ENCODE measurements around the gene PHLPP1. TPM values are rescaled to one million over a fixed set of nuclear protein-coding genes. Genes with fewer than 3 reads are reported as not detected.

The PHLPP1 gene
- total RNA-seq, 4 donors from 2014 or later, result 5.5 to 9.7 (median 8.0) TPM

DNA sequence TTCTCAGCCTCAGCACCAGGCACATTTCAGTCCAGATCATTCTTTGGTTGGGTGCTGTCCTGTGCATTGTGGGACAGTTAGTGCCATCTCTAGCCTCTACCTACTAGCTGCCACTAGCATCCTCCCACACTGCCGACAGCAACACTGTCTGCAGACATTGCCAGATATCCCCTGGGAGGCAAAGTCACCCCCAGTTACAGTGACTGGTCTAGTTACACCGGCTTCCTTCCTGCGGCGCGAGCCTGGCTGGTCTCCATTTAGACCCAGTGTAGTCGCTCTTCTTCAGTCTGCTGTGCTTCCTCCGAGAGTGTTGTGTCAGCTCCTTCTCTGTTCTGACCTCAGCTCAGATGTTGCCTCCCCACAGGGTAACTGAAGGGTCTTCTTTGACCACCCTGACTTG is 283.1 kb downstream of the PHLPP1 start:
- H3K36me3 ChIP-seq, result no peaks in the 10 kb centered on the region
- H3K27ac ChIP-seq, result no peak overlapping the region
- peaks cover 0 to 13% of the 10 kb centered on the region in 2 donors for H3K4me1 ChIP-seq
- intact Hi-C loops (cut with DNase I; ENCODE audit: low total_unique reads), result no loop called here
- no peaks in the 10 kb centered on the region for H3K9me3 ChIP-seq
- DNase-seq (no peak), ATAC-seq (no peak)
- in situ Hi-C loops (cut with MboI; ENCODE audit: low sequenced_read_pairs in 4 of 4), result loop anchor here (25.0 kb wide), 3 partner anchors 286 to 811 kb away; partner anchors contain the start of genes PHLPP1 (in 2 of the 4), PIGN (in 1 of the 4) and RELCH (in 1 of the 4)
- H3K4me3 ChIP-seq, result no peak overlapping the region
- H3K27me3 ChIP-seq, result no peaks in the 10 kb centered on the region
- TF ChIP-seq POLR2A (IDR thresholded peaks at IDR 0.05), result no peak
- TF ChIP-seq, protein P1, sequence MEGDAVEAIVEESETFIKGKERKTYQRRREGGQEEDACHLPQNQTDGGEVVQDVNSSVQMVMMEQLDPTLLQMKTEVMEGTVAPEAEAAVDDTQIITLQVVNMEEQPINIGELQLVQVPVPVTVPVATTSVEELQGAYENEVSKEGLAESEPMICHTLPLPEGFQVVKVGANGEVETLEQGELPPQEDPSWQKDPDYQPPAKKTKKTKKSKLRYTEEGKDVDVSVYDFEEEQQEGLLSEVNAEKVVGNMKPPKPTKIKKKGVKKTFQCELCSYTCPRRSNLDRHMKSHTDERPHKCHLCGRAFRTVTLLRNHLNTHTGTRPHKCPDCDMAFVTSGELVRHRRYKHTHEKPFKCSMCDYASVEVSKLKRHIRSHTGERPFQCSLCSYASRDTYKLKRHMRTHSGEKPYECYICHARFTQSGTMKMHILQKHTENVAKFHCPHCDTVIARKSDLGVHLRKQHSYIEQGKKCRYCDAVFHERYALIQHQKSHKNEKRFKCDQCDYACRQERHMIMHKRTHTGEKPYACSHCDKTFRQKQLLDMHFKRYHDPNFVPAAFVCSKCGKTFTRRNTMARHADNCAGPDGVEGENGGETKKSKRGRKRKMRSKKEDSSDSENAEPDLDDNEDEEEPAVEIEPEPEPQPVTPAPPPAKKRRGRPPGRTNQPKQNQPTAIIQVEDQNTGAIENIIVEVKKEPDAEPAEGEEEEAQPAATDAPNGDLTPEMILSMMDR (IDR thresholded peaks at IDR 0.05 in 4 of 5, conservative IDR thresholded peaks at IDR 0.05 in 1 of 5), result no peak

DNA sequence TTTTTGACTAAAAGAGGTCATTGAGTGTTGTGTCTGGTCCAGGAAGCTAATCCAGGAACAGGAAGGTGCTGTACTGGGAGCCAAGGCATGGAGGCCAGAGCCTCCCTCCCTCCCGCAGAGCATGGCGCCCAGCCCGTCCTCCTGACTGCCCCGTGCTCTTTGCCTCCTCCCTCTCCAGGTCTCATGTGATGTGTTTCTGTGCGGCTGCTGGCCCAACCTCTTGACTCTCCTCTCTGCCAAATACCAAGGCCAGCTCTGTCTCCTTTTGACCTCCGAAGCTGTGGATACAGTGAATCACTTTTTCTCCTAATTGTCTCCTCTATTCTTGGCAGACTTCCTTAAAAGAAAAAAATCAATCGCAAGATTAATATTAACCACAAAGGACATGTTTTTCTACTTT is 284.1 kb downstream of the PHLPP1 start:
- Histone ChIP-seq H3K27ac (peak overlapping the region in 1 of 4 donors; percentile 55), H3K4me3 (no peak overlapping the region), H3K36me3 (no peaks in the 10 kb centered on the region), H3K9me3 (no peaks in the 10 kb centered on the region), H3K4me1 (peaks cover 0 to 13% of the 10 kb centered on the region in 2 donors), H3K27me3 (no peaks in the 10 kb centered on the region)
- ATAC-seq, result peak; percentile 72 to 90
- intact Hi-C loops (cut with DNase I; ENCODE audit: low total_unique reads) (no loop called here), in situ Hi-C loops (cut with MboI; ENCODE audit: low sequenced_read_pairs in 4 of 4) (loop anchor here (25.0 kb wide), 3 partner anchors 287 to 812 kb away; partner anchors contain the start of genes PHLPP1 (in 2 of the 4), PIGN (in 1 of the 4) and RELCH (in 1 of the 4))
- DNase-seq, result peak; percentile 62 to 67
- TF ChIP-seq POLR2A (IDR thresholded peaks at IDR 0.05), result no peak
- TF ChIP-seq, protein P1 (IDR thresholded peaks at IDR 0.05 in 4 of 5, conservative IDR thresholded peaks at IDR 0.05 in 1 of 5), result no peak

DNA sequence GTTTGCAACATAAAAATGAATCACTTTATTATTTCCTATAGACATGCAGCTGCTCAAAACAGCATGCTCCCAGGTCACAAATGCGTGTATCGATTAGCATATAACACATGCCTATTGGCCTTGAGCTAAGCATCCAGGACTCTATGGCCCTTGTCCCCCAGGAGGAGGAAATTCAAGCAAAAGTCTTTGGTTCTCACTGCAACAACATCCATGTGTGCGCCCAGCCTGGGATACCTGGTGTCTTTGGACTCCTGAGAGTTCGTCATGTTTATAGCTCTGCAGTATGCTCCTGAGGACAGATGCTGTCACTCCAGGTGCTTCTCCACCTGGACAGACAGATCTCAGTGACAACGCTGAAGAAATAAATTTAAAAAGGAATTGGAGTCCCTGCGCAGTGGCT is 284.6 kb downstream of the PHLPP1 start:
- no peaks in the 10 kb centered on the region for H3K27me3 ChIP-seq
- peaks cover 0 to 13% of the 10 kb centered on the region in 2 donors for H3K4me1 ChIP-seq
- H3K4me3 ChIP-seq, result no peak overlapping the region
- DNase-seq (no peak), ATAC-seq (no peak)
- TF ChIP-seq, protein P1 (IDR thresholded peaks at IDR 0.05 in 4 of 5, conservative IDR thresholded peaks at IDR 0.05 in 1 of 5), result no peak
- no peak for TF ChIP-seq POLR2A (IDR thresholded peaks at IDR 0.05)
- H3K9me3 ChIP-seq, result no peaks in the 10 kb centered on the region
- H3K27ac ChIP-seq, result no peak overlapping the region
- intact Hi-C loops (cut with DNase I; ENCODE audit: low total_unique reads) (no loop called here), in situ Hi-C loops (cut with MboI; ENCODE audit: low sequenced_read_pairs in 4 of 4) (loop anchor here (25.0 kb wide), 3 partner anchors 288 to 813 kb away; partner anchors contain the start of genes PHLPP1 (in 2 of the 4), PIGN (in 1 of the 4) and RELCH (in 1 of the 4))
- H3K36me3 ChIP-seq, result no peaks in the 10 kb centered on the region

DNA sequence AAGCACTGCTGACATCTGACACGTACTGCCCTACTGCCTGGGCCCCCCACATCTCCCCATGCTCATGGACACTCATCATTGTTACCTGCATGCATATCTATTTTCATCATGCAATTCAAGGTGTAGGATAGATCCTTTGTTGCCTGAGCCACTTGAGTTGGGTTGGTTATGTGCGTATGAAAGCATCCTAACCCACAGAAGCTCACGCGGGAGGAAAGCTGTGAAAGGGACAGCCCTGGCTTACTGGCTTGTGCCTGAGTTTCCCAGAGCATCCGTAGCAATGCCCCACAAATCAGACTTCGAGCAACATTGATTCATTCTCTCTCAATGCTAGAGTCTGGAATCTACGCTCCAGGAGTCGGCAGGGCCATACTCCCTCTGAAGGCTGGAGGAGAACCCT is 285.5 kb downstream of the PHLPP1 start:
- H3K9me3 ChIP-seq, result no peaks in the 10 kb centered on the region
- intact Hi-C loops (cut with DNase I; ENCODE audit: low total_unique reads) (no loop called here), in situ Hi-C loops (cut with MboI; ENCODE audit: low sequenced_read_pairs in 4 of 4) (no loop called here)
- no peaks in the 10 kb centered on the region for H3K27me3 ChIP-seq
- TF ChIP-seq POLR2A (IDR thresholded peaks at IDR 0.05), result no peak
- TF ChIP-seq, protein P1 (IDR thresholded peaks at IDR 0.05 in 4 of 5, conservative IDR thresholded peaks at IDR 0.05 in 1 of 5), result no peak
- no peaks in the 10 kb centered on the region for H3K36me3 ChIP-seq
- no peak overlapping the region for H3K27ac ChIP-seq
- no peak for DNase-seq
- peaks cover 0 to 13% of the 10 kb centered on the region in 2 donors for H3K4me1 ChIP-seq
- ATAC-seq, result no peak
- H3K4me3 ChIP-seq, result no peak overlapping the region

DNA sequence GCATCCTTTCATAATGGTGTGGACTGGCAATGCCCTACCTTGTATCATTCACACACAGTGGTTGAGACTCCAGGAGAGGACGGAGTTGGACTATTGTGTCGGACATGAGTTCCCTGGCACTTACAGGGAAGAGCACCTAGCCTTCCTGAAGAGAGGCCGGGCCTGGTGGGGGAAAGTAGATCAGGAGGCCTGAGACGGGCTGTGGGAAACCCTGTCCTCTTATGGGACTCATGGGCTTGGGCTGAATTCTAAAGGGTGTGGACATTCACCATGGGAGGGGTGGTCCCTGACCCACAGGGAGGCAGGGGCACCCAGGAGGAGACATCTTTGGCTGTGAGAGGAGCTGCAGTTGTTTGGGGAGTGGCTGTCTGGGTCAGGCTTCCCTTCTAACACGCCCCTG is 286.5 kb downstream of the PHLPP1 start:
- no peak overlapping the region for H3K27ac ChIP-seq
- intact Hi-C loops (cut with DNase I; ENCODE audit: low total_unique reads), result no loop called here
- H3K36me3 ChIP-seq, result no peaks in the 10 kb centered on the region
- in situ Hi-C loops (cut with MboI; ENCODE audit: low sequenced_read_pairs in 4 of 4), result no loop called here
- no peak for TF ChIP-seq POLR2A (IDR thresholded peaks at IDR 0.05)
- ATAC-seq, result no peak
- H3K9me3 ChIP-seq, result no peaks in the 10 kb centered on the region
- peaks cover 0 to 13% of the 10 kb centered on the region in 2 donors for H3K4me1 ChIP-seq
- H3K27me3 ChIP-seq, result no peaks in the 10 kb centered on the region
- no peak overlapping the region for H3K4me3 ChIP-seq
- DNase-seq, result no peak

Data from gastrocnemius medialis (tissue), 4 donors.